Measurements from ENCODE around the gene EYA2. TPM values are rescaled to one million over a fixed set of nuclear protein-coding genes. Genes with fewer than 3 reads are reported as not detected.
A peak's percentile ranks its signal among the peaks of the same experiment; 100 is the strongest.

EYA2 gene
- total RNA-seq, 1 donor from 2014 or later = 1.8 TPM

- H2AFZ ChIP-seq (replicated peaks) = no peak overlapping the region
- TF ChIP-seq EZH2 (IDR thresholded peaks at IDR 0.05) = no peak
- no peak for TF ChIP-seq EZH2phosphoT487 (IDR thresholded peaks at IDR 0.05)
- TF ChIP-seq CTCF (IDR thresholded peaks at IDR 0.05) = no peak
- Mint-ChIP-seq H3K27me3 (ENCODE audit: insufficient read depth, low read depth) (peaks cover 2% of the 10 kb centered on the region), H3K4me1 (peaks cover 10% of the 10 kb centered on the region), H3K27ac (no peak overlapping the region), H3K9me3 (peaks cover 19% of the 10 kb centered on the region), H3K36me3 (no peaks in the 10 kb centered on the region), H3K4me3 (no peak overlapping the region)
- H3K4me2 ChIP-seq = no peak overlapping the region
- H3K4me1 ChIP-seq = peaks cover 12% of the 10 kb centered on the region
- no peaks in the 10 kb centered on the region for H3K27me3 ChIP-seq
- no peak overlapping the region for H3K9ac ChIP-seq
- H3F3A ChIP-seq (ENCODE audit: low read depth) = no peaks in the 10 kb centered on the region
- H3K79me2 ChIP-seq (ENCODE audit: low read depth) = no peaks in the 10 kb centered on the region
- no peak overlapping the region for H3K4me3 ChIP-seq
- H3K9me3 ChIP-seq (ENCODE audit: low read depth) = no peaks in the 10 kb centered on the region
- H3K36me3 ChIP-seq = no peaks in the 10 kb centered on the region
- peak; percentile 28 for DNase-seq (ENCODE audit: low spot score)
- H3K27ac ChIP-seq = no peak overlapping the region
- H4K20me1 ChIP-seq (ENCODE audit: low read depth) = no peaks in the 10 kb centered on the region
Observed at GRCh38 chr20:47093320-47093966, 198.8 kb downstream of the EYA2 start.

GRCh38 chr20:47095690-47096089 is 201.0 kb downstream of the EYA2 start:
- Histone ChIP-seq H3K4me2 (no peak overlapping the region), H3K9ac (no peak overlapping the region), H3K4me3 (no peak overlapping the region), H3K36me3 (no peaks in the 10 kb centered on the region), H3K9me3 (ENCODE audit: low read depth) (no peaks in the 10 kb centered on the region), H3K27ac (no peak overlapping the region), H3K79me2 (ENCODE audit: low read depth) (no peaks in the 10 kb centered on the region), H2AFZ (replicated peaks) (no peak overlapping the region), H4K20me1 (ENCODE audit: low read depth) (no peaks in the 10 kb centered on the region), H3F3A (ENCODE audit: low read depth) (no peaks in the 10 kb centered on the region), H3K4me1 (no peaks in the 10 kb centered on the region), H3K27me3 (no peaks in the 10 kb centered on the region)
- no peak for DNase-seq (ENCODE audit: low spot score)
- Mint-ChIP-seq H3K27me3 (ENCODE audit: insufficient read depth, low read depth) (peaks cover 4% of the 10 kb centered on the region), H3K4me1 (no peaks in the 10 kb centered on the region), H3K9me3 (peaks cover 23% of the 10 kb centered on the region), H3K4me3 (no peak overlapping the region), H3K36me3 (no peaks in the 10 kb centered on the region), H3K27ac (no peak overlapping the region)
- TF ChIP-seq EZH2 (IDR thresholded peaks at IDR 0.05) = no peak
- no peak for TF ChIP-seq CTCF (IDR thresholded peaks at IDR 0.05)
- no peak for TF ChIP-seq EZH2phosphoT487 (IDR thresholded peaks at IDR 0.05)

- Histone ChIP-seq H3K4me2 (no peak overlapping the region), H3K27ac (no peak overlapping the region), H3K4me1 (no peaks in the 10 kb centered on the region), H3K9ac (no peak overlapping the region), H3K36me3 (no peaks in the 10 kb centered on the region), H3F3A (ENCODE audit: low read depth) (no peaks in the 10 kb centered on the region), H4K20me1 (ENCODE audit: low read depth) (no peaks in the 10 kb centered on the region), H3K9me3 (ENCODE audit: low read depth) (peaks cover 3% of the 10 kb centered on the region), H3K27me3 (no peaks in the 10 kb centered on the region), H2AFZ (replicated peaks) (no peak overlapping the region), H3K79me2 (ENCODE audit: low read depth) (no peaks in the 10 kb centered on the region), H3K4me3 (no peak overlapping the region)
- DNase-seq (ENCODE audit: low spot score) = no peak
- Mint-ChIP-seq H3K4me3 (no peak overlapping the region), H3K27ac (no peak overlapping the region), H3K27me3 (ENCODE audit: insufficient read depth, low read depth) (peaks cover 4% of the 10 kb centered on the region), H3K9me3 (peaks cover 33% of the 10 kb centered on the region), H3K4me1 (no peaks in the 10 kb centered on the region), H3K36me3 (no peaks in the 10 kb centered on the region)
- TF ChIP-seq EZH2 (IDR thresholded peaks at IDR 0.05) (no peak), CTCF (IDR thresholded peaks at IDR 0.05) (no peak), EZH2phosphoT487 (IDR thresholded peaks at IDR 0.05) (no peak)
Observed at GRCh38 chr20:47097691-47098622, 203.3 kb downstream of the EYA2 start.
